ENCODE data around the gene ZNF609.

GRCh38 chr15:64643685-64644084, 183.3 kb downstream of the ZNF609 start:
- TF ChIP-seq CTCF (IDR thresholded peaks at IDR 0.05) (no peak), EZH2 (IDR thresholded peaks at IDR 0.05) (no peak)

Data from neural progenitor cell (in vitro differentiated cells).